Endothelial cell of umbilical vein (primary cell): ENCODE measurements around the gene ZNF618. TPM values are rescaled to one million over a fixed set of nuclear protein-coding genes. Genes with fewer than 3 reads are reported as not detected.

Experiments used
- BruUV-seq: library from RNA; stranded (reverse); fragments of 400-500 nt; replicated peaks from 2 replicates; lab custom pipeline; 2021; lab: Mats Ljungman, UMichigan
- CTCF ChIA-PET: fragments of 300-600, 350-600 bp; sonication (Branson Sonifier 250); formaldehyde crosslinking; loops from one replicate; lab custom pipeline; 2021; ENCODE audit warnings: antibody characterized with exemption, inconsistent platforms; lab: Charles Lee
- POLR2A ChIA-PET: fragments of 300-600, 350-600 bp; sonication (Branson Sonifier 250); formaldehyde crosslinking; loops from one replicate; lab custom pipeline; 2021; ENCODE audit warnings: antibody characterized with exemption, inconsistent platforms; lab: Charles Lee
- DNase-seq: peaks from one replicate; pipeline ENCODE4 v3.0.0-alpha.2; 2011; ENCODE audit warnings: low read depth, low spot score
- FAIRE-seq: peaks from 2 replicates; lab custom pipeline; 2011; peaks lifted over from hg19 to GRCh38; lab: Jason Lieb, UNC
- H2AFZ ChIP-seq: 2 replicates; pipeline ENCODE4 v1.6.0; 2012; ENCODE audit warnings: low read depth, low read length, control low read depth, inconsistent platforms
- H3K27ac ChIP-seq: 2 replicates; pipeline ENCODE4 v1.5.1; 2011; ENCODE audit warnings: low read depth, mild to moderate bottlenecking, control low read depth, low read length, moderate library complexity; ENCODE audit not compliant: insufficient read depth
- H3K27me3 ChIP-seq, 2 experiments: 2 replicates each; pipeline versions ENCODE4 v1.6.0 to v1.6.1; 2011; ENCODE audit warnings: low read length in 2 of 2, mixed read lengths in 1 of 2; ENCODE audit not compliant: control insufficient read depth in 2 of 2, insufficient read depth in 2 of 2
- H3K36me3 ChIP-seq, 2 experiments: 2 replicates in 1 of 2; 3 replicates in 1 of 2; pipeline ENCODE4 v1.5.1; 2011; ENCODE audit warnings: low read length in 2 of 2, mild to moderate bottlenecking in 1 of 2, moderate library complexity in 1 of 2; ENCODE audit not compliant: control insufficient read depth in 2 of 2, insufficient read depth in 2 of 2; ENCODE audit errors: extremely low read depth in 1 of 2
- H3K4me1 ChIP-seq: 3 replicates; pipeline ENCODE4 v1.5.1; 2011; ENCODE audit warnings: mild to moderate bottlenecking, low read length; ENCODE audit not compliant: control insufficient read depth, insufficient read depth; ENCODE audit errors: extremely low read depth
- H3K4me2 ChIP-seq: 2 replicates; pipeline ENCODE4 v1.6.1; 2011; ENCODE audit warnings: low read length, control low read depth, mixed read lengths; ENCODE audit not compliant: insufficient read depth
- H3K4me3 ChIP-seq, 3 experiments: fragments of 200-600 bp in 1 of 3; sonication (generic), shearing (Covaris generic) in 1 of 3; replicated peaks in 1 of 3; 2 replicates each; pipeline ENCODE4 v1.5.1; 2011 to 2016; ENCODE audit warnings: control low read depth in 3 of 3, low read length in 3 of 3, mild to moderate bottlenecking in 2 of 3, inconsistent platforms in 1 of 3, low read depth in 1 of 3, moderate library complexity in 1 of 3; ENCODE audit not compliant: insufficient read depth in 1 of 3
- H3K79me2 ChIP-seq: 2 replicates; pipeline ENCODE4 v1.6.0; 2012; ENCODE audit warnings: low read length, inconsistent platforms; ENCODE audit not compliant: control insufficient read depth, insufficient read depth
- H3K9ac ChIP-seq: replicated peaks from 2 replicates; pipeline ENCODE3; 2011; ENCODE audit warnings: low read length, control low read depth; ENCODE audit not compliant: insufficient read depth; ENCODE audit errors: extremely low read depth
- H3K9me1 ChIP-seq: replicated peaks from 3 replicates; pipeline ENCODE4 v1.6.0; 2011; ENCODE audit warnings: mild to moderate bottlenecking, low read length; ENCODE audit not compliant: control insufficient read depth, insufficient read depth; ENCODE audit errors: extremely low read depth
- H3K9me3 ChIP-seq: replicated peaks from 2 replicates; pipeline ENCODE4 v1.5.1; 2012; ENCODE audit warnings: low read length, inconsistent platforms; ENCODE audit not compliant: control insufficient read depth, insufficient read depth
- H4K20me1 ChIP-seq: replicated peaks from 2 replicates; pipeline ENCODE3; 2011; ENCODE audit warnings: mild to moderate bottlenecking, low read length; ENCODE audit not compliant: control insufficient read depth, insufficient read depth; ENCODE audit errors: extremely low read depth
- EZH2 ChIP-seq: IDR thresholded peaks from 2 replicates; pipeline ENCODE4 v1.6.1; 2012; ENCODE audit warnings: borderline replicate concordance, low read depth, mild to moderate bottlenecking, moderate library complexity, low read length, inconsistent platforms; ENCODE audit not compliant: severe bottlenecking
- FOS ChIP-seq: IDR thresholded peaks from 2 replicates; pipeline ENCODE4 v1.6.1; 2011; ENCODE audit warnings: mild to moderate bottlenecking, low read length, moderate library complexity, borderline replicate concordance; ENCODE audit not compliant: insufficient read depth
- GATA2 ChIP-seq: IDR thresholded peaks from 2 replicates; pipeline ENCODE4 v1.7.0; 2011; ENCODE audit warnings: low read depth, mild to moderate bottlenecking, moderate library complexity, mixed read lengths, low read length; ENCODE audit not compliant: insufficient read length, insufficient read depth
- JUN ChIP-seq: IDR thresholded peaks from 2 replicates; pipeline ENCODE4 v1.6.1; 2011; ENCODE audit warnings: borderline replicate concordance, low read depth; ENCODE audit not compliant: insufficient read length, insufficient read depth
- MYC ChIP-seq: IDR thresholded peaks from one replicate; pipeline ENCODE4 v1.6.1; 2011; ENCODE audit warnings: mild to moderate bottlenecking, low read depth, low read length
- POLR2A ChIP-seq: IDR thresholded peaks from 2 replicates; pipeline ENCODE4 v1.6.1; 2012; ENCODE audit warnings: low read depth, mild to moderate bottlenecking, control low read depth, low read length
- POLR2AphosphoS5 ChIP-seq: IDR thresholded peaks from 2 replicates; pipeline ENCODE4 v1.6.1; 2012; ENCODE audit warnings: low read depth, mild to moderate bottlenecking, control low read depth, low read length, moderate library complexity; ENCODE audit not compliant: insufficient read depth
- dilution Hi-C: fragments of 300-500 bp; cut with MboI; formaldehyde crosslinking; loops from one replicate; pipeline ENCODE4 v1.15.0; 2019; ENCODE audit warnings: low sequenced_read_pairs; ENCODE audit not compliant: extremely low pct_ligation_motif_present
- intact Hi-C: fragments of 100-400 bp; cut with micrococcal nuclease; formaldehyde crosslinking; loops from one replicate; pipeline ENCODE4 v1.10.0; 2022
- polyA plus RNA-seq, 4 experiments: library from polyadenylated mRNA; depleted of rRNA in 3 of 4; stranded (reverse) in 3 of 4; unstranded in 1 of 4; fragments of >200 nt; gene quantifications; 2 replicates each; pipeline versions ENCODE4 v1.2.1 to v1.2.3, GENCODE V29; 2011 to 2012; ENCODE audit warnings: missing spikeins in 1 of 4
- total RNA-seq: library from RNA; stranded (reverse); gene quantifications from 2 replicates; pipeline ENCODE4 v1.2.3, GENCODE V29; 2021
- TF ChIP-seq, protein P1 (sequence below), 2 donors: IDR thresholded peaks; 1 replicate in 1 of 2; 2 replicates in 1 of 2; pipeline ENCODE4 v1.5.1; 2011; ENCODE audit warnings: low read length in 2 of 2, mild to moderate bottlenecking in 2 of 2, moderate library complexity in 2 of 2, control low read depth in 1 of 2, inconsistent platforms in 1 of 2, low read depth in 1 of 2; ENCODE audit not compliant: insufficient read depth in 1 of 2; ENCODE audit errors: extremely low read depth in 1 of 2
- TF ChIP-seq, protein P2 (sequence below): IDR thresholded peaks from 2 replicates; pipeline ENCODE4 v1.6.1; 2011; ENCODE audit not compliant: insufficient read depth, insufficient read length

Gene ZNF618
- total and polyA plus RNA-seq, 2 donors (not counting 3 experiments of a cell fraction or from before 2014, with no cell fraction given): 22.6 to 80.3 TPM

DNA sequence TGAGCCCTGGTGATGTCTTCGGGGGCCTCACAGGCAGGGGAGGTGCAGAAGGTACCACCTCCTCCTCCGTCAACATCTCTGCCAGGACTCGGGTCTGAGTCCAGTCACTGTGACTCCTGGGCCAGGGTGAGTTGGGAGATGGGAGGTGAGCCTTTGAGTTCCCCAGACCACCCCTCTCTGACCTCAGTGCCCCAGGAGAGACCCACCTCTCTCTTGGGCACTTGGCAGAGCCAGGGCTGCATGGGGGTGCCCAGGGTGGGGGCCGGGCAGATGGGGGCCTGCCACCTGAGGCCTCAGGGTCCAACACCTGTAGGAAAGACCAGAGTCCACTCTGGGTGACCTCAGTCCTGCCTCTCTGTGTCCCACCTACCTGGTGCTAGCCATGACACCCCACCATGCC is 216.2 kb downstream of the ZNF618 start:
- no TSS peak for BruUV-seq
- Histone ChIP-seq H3K36me3 (no peaks in the 10 kb centered on the region), H3K4me2 (no peak overlapping the region), H4K20me1 (no peaks in the 10 kb centered on the region), H2AFZ (no peak overlapping the region), H3K27ac (no peak overlapping the region), H3K9ac (no peak overlapping the region), H3K9me3 (no peaks in the 10 kb centered on the region), H3K9me1 (no peaks in the 10 kb centered on the region), H3K27me3 (peaks cover 2% of the 10 kb centered on the region in 2 experiments), H3K79me2 (no peaks in the 10 kb centered on the region), H3K4me1 (no peaks in the 10 kb centered on the region), H3K4me3 (no peak overlapping the region)
- ChIA-PET POLR2A (no interaction called here), CTCF (interaction anchor here (1.5 to 5.8 kb wide), 3 partner anchors 10 to 199 kb away, joined by 7 to 64 read pairs (median 9); no protein-coding TSS in a partner anchor)
- dilution Hi-C loops (loop anchor here (25.0 kb wide), 1 partner anchor 195 kb away; no protein-coding TSS in a partner anchor), intact Hi-C loops (no loop called here)
- TF ChIP-seq, protein P1, sequence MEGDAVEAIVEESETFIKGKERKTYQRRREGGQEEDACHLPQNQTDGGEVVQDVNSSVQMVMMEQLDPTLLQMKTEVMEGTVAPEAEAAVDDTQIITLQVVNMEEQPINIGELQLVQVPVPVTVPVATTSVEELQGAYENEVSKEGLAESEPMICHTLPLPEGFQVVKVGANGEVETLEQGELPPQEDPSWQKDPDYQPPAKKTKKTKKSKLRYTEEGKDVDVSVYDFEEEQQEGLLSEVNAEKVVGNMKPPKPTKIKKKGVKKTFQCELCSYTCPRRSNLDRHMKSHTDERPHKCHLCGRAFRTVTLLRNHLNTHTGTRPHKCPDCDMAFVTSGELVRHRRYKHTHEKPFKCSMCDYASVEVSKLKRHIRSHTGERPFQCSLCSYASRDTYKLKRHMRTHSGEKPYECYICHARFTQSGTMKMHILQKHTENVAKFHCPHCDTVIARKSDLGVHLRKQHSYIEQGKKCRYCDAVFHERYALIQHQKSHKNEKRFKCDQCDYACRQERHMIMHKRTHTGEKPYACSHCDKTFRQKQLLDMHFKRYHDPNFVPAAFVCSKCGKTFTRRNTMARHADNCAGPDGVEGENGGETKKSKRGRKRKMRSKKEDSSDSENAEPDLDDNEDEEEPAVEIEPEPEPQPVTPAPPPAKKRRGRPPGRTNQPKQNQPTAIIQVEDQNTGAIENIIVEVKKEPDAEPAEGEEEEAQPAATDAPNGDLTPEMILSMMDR (IDR thresholded peaks at IDR 0.05; ENCODE audit: extremely low read depth in 1 of 2, insufficient read depth in 1 of 2, low read depth in 1 of 2, low read length in 2 of 2): no peak
- TF ChIP-seq GATA2: no peak
- TF ChIP-seq FOS: no peak
- no peak for TF ChIP-seq EZH2
- no peak for TF ChIP-seq POLR2AphosphoS5
- TF ChIP-seq JUN: no peak
- no peak for TF ChIP-seq POLR2A
- TF ChIP-seq MYC: no peak
- TF ChIP-seq, protein P2, sequence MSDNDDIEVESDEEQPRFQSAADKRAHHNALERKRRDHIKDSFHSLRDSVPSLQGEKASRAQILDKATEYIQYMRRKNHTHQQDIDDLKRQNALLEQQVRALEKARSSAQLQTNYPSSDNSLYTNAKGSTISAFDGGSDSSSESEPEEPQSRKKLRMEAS: no peak
- no peak for FAIRE-seq
- DNase-seq: no peak
